ENCODE measurements around the gene APEH. TPM values are rescaled to one million over a fixed set of nuclear protein-coding genes. Genes with fewer than 3 reads are reported as not detected.

APEH gene
- total RNA-seq, 1 donor from 2014 or later: 53.3 TPM

GRCh38 chr3:49642708-49643145, 31.4 kb upstream of the APEH start:
- TF ChIP-seq POLR2AphosphoS5 (IDR thresholded peaks at IDR 0.05; ENCODE audit: insufficient read depth in 1 of 2, low read depth in 1 of 2) (no peak), POLR2A (IDR thresholded peaks at IDR 0.05) (no peak), CTCF (IDR thresholded peaks at IDR 0.05) (no peak)
- DNase-seq (ENCODE audit: extremely low spot score in 2 of 2): no peak
- H3K4me1 ChIP-seq: peaks cover 7% of the 10 kb centered on the region
- intact Hi-C loops (cut with DNase I): no loop called here
- no peaks in the 10 kb centered on the region for H3K9me3 ChIP-seq
- H3K27me3 ChIP-seq: no peaks in the 10 kb centered on the region
- no peak overlapping the region for H3K27ac ChIP-seq
- H3K4me3 ChIP-seq: no peak overlapping the region
- no peaks in the 10 kb centered on the region for H3K36me3 ChIP-seq

- intact Hi-C loops (cut with DNase I): no loop called here
- TF ChIP-seq POLR2AphosphoS5 (IDR thresholded peaks at IDR 0.05; ENCODE audit: insufficient read depth in 1 of 2, low read depth in 1 of 2) (no peak), POLR2A (IDR thresholded peaks at IDR 0.05) (no peak)
- no peak overlapping the region for H3K27ac ChIP-seq
Measured at GRCh38 chr3:49644684-49645083, 29.5 kb upstream of the APEH start.

GRCh38 chr3:49646236-49646635, 27.9 kb upstream of the APEH start:
- Histone ChIP-seq H3K27me3 (no peaks in the 10 kb centered on the region), H3K9me3 (no peaks in the 10 kb centered on the region), H3K36me3 (no peaks in the 10 kb centered on the region), H3K27ac (no peak overlapping the region), H3K4me1 (no peaks in the 10 kb centered on the region), H3K4me3 (no peak overlapping the region)
- no peak for DNase-seq (ENCODE audit: extremely low spot score in 2 of 2)
- TF ChIP-seq POLR2A (IDR thresholded peaks at IDR 0.05) (no peak), POLR2AphosphoS5 (IDR thresholded peaks at IDR 0.05; ENCODE audit: insufficient read depth in 1 of 2, low read depth in 1 of 2) (no peak), CTCF (IDR thresholded peaks at IDR 0.05) (no peak)
- intact Hi-C loops (cut with DNase I): no loop called here

More at GRCh38 chr3:49644684-49645083, 29.5 kb upstream of the APEH start:
- no peaks in the 10 kb centered on the region for H3K36me3 ChIP-seq
- no peak for DNase-seq (ENCODE audit: extremely low spot score in 2 of 2)
- no peaks in the 10 kb centered on the region for H3K27me3 ChIP-seq
- no peaks in the 10 kb centered on the region for H3K9me3 ChIP-seq
- no peaks in the 10 kb centered on the region for H3K4me1 ChIP-seq
- no peak overlapping the region for H3K4me3 ChIP-seq

- no peak for DNase-seq (ENCODE audit: extremely low spot score in 2 of 2)
- H3K4me3 ChIP-seq: no peak overlapping the region
- no peaks in the 10 kb centered on the region for H3K27me3 ChIP-seq
- H3K4me1 ChIP-seq: no peaks in the 10 kb centered on the region
- intact Hi-C loops (cut with DNase I): no loop called here
- no peaks in the 10 kb centered on the region for H3K9me3 ChIP-seq
- no peak overlapping the region for H3K27ac ChIP-seq
- H3K36me3 ChIP-seq: no peaks in the 10 kb centered on the region
- TF ChIP-seq POLR2A (IDR thresholded peaks at IDR 0.05): no peak
- TF ChIP-seq CTCF (IDR thresholded peaks at IDR 0.05): no peak
- no peak for TF ChIP-seq POLR2AphosphoS5 (IDR thresholded peaks at IDR 0.05; ENCODE audit: insufficient read depth in 1 of 2, low read depth in 1 of 2)
Measured at GRCh38 chr3:49647741-49648140, 26.4 kb upstream of the APEH start.

- H3K4me1 ChIP-seq: no peaks in the 10 kb centered on the region
- H3K27ac ChIP-seq: no peak overlapping the region
- H3K9me3 ChIP-seq: no peaks in the 10 kb centered on the region
- TF ChIP-seq POLR2AphosphoS5 (IDR thresholded peaks at IDR 0.05; ENCODE audit: insufficient read depth in 1 of 2, low read depth in 1 of 2) (no peak), POLR2A (IDR thresholded peaks at IDR 0.05) (no peak), CTCF (IDR thresholded peaks at IDR 0.05) (no peak)
- no peak overlapping the region for H3K4me3 ChIP-seq
- no peak for DNase-seq (ENCODE audit: extremely low spot score in 2 of 2)
- H3K27me3 ChIP-seq: no peaks in the 10 kb centered on the region
- H3K36me3 ChIP-seq: no peaks in the 10 kb centered on the region
- intact Hi-C loops (cut with DNase I): no loop called here
Measured at GRCh38 chr3:49648354-49649019, 25.7 kb upstream of the APEH start.
